Spleen (tissue), 11 donors: ENCODE measurements around the gene IRX1. TPM values are rescaled to one million over a fixed set of nuclear protein-coding genes. Genes with fewer than 3 reads are reported as not detected.
A peak's percentile ranks its signal among the peaks of the same experiment; 100 is the strongest.

Source experiments
- DNase-seq: peaks from one replicate; pipeline ENCODE4 v3.0.0-alpha.2; 2020
- H3K27ac ChIP-seq, 8 donors: fragments of 200-600 bp; sonication (generic) in 7 of 8; 1 replicate in 4 of 8; 2 replicates in 4 of 8; pipeline versions ENCODE4 v1.5.0 to v1.8.0; 2016 to 2021; ENCODE audit warnings: inconsistent platforms in 4 of 8, mild to moderate bottlenecking in 4 of 8, moderate library complexity in 1 of 8
- H3K27me3 ChIP-seq, 7 donors: fragments of 200-600 bp; sonication (generic) in 6 of 7; replicated peaks in 1 of 7; 1 replicate in 4 of 7; 2 replicates in 3 of 7; pipeline versions ENCODE4 v1.5.0 to v1.8.0; 2016 to 2021; ENCODE audit warnings: inconsistent platforms in 3 of 7, mild to moderate bottlenecking in 1 of 7
- H3K36me3 ChIP-seq, 6 donors: fragments of 200-600 bp; sonication (generic) in 5 of 6; 1 replicate in 4 of 6; 2 replicates in 2 of 6; pipeline versions ENCODE4 v1.5.0 to v1.8.0; 2016 to 2021; ENCODE audit warnings: inconsistent platforms in 2 of 6
- H3K4me1 ChIP-seq, 6 donors: fragments of 200-600 bp; sonication (generic) in 5 of 6; 1 replicate in 3 of 6; 2 replicates in 3 of 6; pipeline versions ENCODE4 v1.5.0 to v1.8.0; 2016 to 2021; ENCODE audit warnings: inconsistent platforms in 3 of 6
- H3K4me3 ChIP-seq, 8 donors: fragments of 200-600 bp; sonication (generic) in 7 of 8; 1 replicate in 4 of 8; 2 replicates in 4 of 8; pipeline versions ENCODE4 v1.5.0 to v1.8.0; 2016 to 2021; ENCODE audit warnings: inconsistent platforms in 4 of 8, mild to moderate bottlenecking in 4 of 8, moderate library complexity in 2 of 8
- H3K9me3 ChIP-seq, 8 donors: fragments of 200-600 bp; sonication (generic) in 7 of 8; 1 replicate in 4 of 8; 2 replicates in 4 of 8; pipeline versions ENCODE4 v1.5.0 to v1.8.0; 2016 to 2021; ENCODE audit warnings: inconsistent platforms in 4 of 8
- CTCF ChIP-seq, 11 experiments: fragments of 200-600 bp in 7 of 11; fragments of 450-650 bp in 4 of 11; sonication (generic) in 4 of 11; IDR thresholded peaks in 8 of 11; conservative IDR thresholded peaks in 3 of 11; 1 replicate in 7 of 11; 2 replicates in 4 of 11; pipeline versions ENCODE4 v1.4.0 to v1.8.0; 2016 to 2021; ENCODE audit warnings: antibody characterized with exemption in 11 of 11, inconsistent platforms in 4 of 11, mild to moderate bottlenecking in 1 of 11
- POLR2A ChIP-seq, 3 donors: fragments of 450-650 bp; IDR thresholded peaks; one replicate each; pipeline ENCODE4 v1.5.1; 2017; ENCODE audit warnings: antibody characterized with exemption in 3 of 3, mild to moderate bottlenecking in 1 of 3
- POLR2AphosphoS5 ChIP-seq, 3 donors: sonication (generic); formaldehyde crosslinking; IDR thresholded peaks; one replicate each; pipeline ENCODE4 v1.5.1; 2017; ENCODE audit warnings: antibody characterized with exemption in 3 of 3
- WGBS, 5 donors: extraction: QIAGEN DNeasy Blood & Tissue Kit in 3 of 5; methylation state at CpG; one replicate each; pipeline versions ENCODE4 v1.1.5 to v1.1.7; 2013 to 2018; 5-methylcytosine and 5-hydroxymethylcytosine counted together
- intact Hi-C: fragments of 100-400 bp; cut with DNase I; formaldehyde crosslinking; loops from one replicate; pipeline ENCODE4 v1.15.0; 2023; ENCODE audit warnings: low total_unique reads
- polyA plus RNA-seq, 3 donors: library from polyadenylated mRNA; stranded (reverse); fragments of 200-250 nt; gene quantifications; one replicate each; pipeline ENCODE4 v1.2.1, GENCODE V29; 2013
- total RNA-seq, 7 donors: library from RNA; depleted of rRNA in 3 of 7; stranded (reverse); fragments of >200 nt in 3 of 7; fragmentation: NEBNext Ultra II Directional in 4 of 7; extraction: Animal tissue kit (Norgen Biotek cat#: 25700) in 4 of 7; gene quantifications; one replicate each; pipeline versions ENCODE4 v1.1.0 to v1.2.1, GENCODE V29; 2016 to 2021
- donor health status: healthy with polysubstance abuse.
- donor health status: DM: no; HTN: no; CAD: no; lungs with moderate emphysema.
- donor health status: DM: no; HTN: no; CAD: no.
- donor health status: Bipolar disorder and iron deficiency.
- donor health status: healthy.
- donor health status: DM: no; HTN: no; CAD: no.
- donor health status: DM: yes; HTN: yes; CAD: no.

IRX1 gene
- total and polyA plus RNA-seq, 10 donors, result not detected

- Histone ChIP-seq H3K4me1 (no peaks in the 10 kb centered on the region), H3K36me3 (no peaks in the 10 kb centered on the region), H3K27ac (no peak overlapping the region), H3K27me3 (peaks cover 0 to 4% (median 0%) of the 10 kb centered on the region in 7 donors), H3K9me3 (peaks cover 0 to 22% (median 9%) of the 10 kb centered on the region in 8 donors), H3K4me3 (no peak overlapping the region)
- no peak for TF ChIP-seq POLR2A (IDR thresholded peaks at IDR 0.05)
- TF ChIP-seq POLR2AphosphoS5 (IDR thresholded peaks at IDR 0.05), result no peak
- no peak for TF ChIP-seq CTCF (IDR thresholded peaks at IDR 0.05 in 8 of 11, conservative IDR thresholded peaks at IDR 0.05 in 3 of 11)
- WGBS, 5 donors, result 76 to 86% (median 78%) methylated on average over 8 to 9 of the region's 9 CpGs
- intact Hi-C loops, result no loop called here
- DNase-seq, result no peak
Observed at GRCh38 chr5:3564827-3565518, 30.7 kb upstream of the IRX1 start.

- no peaks in the 10 kb centered on the region for H3K4me1 ChIP-seq
- no peak for DNase-seq
- peaks cover 0 to 49% (median 16%) of the 10 kb centered on the region in 7 donors for H3K27me3 ChIP-seq
- H3K36me3 ChIP-seq, result no peaks in the 10 kb centered on the region
- no peak overlapping the region for H3K4me3 ChIP-seq
- no peak for TF ChIP-seq CTCF (IDR thresholded peaks at IDR 0.05 in 8 of 11, conservative IDR thresholded peaks at IDR 0.05 in 3 of 11)
- no peak for TF ChIP-seq POLR2A (IDR thresholded peaks at IDR 0.05)
- TF ChIP-seq POLR2AphosphoS5 (IDR thresholded peaks at IDR 0.05), result no peak
- WGBS, 5 donors, result 79 to 86% (median 85%) methylated on average over 5 of the region's 5 CpGs
- peaks cover 0 to 13% (median 0%) of the 10 kb centered on the region in 8 donors for H3K9me3 ChIP-seq
- intact Hi-C loops, result no loop called here
- H3K27ac ChIP-seq, result no peak overlapping the region
Observed at GRCh38 chr5:3584724-3585531, 10.7 kb upstream of the IRX1 start.

- Histone ChIP-seq H3K27me3 (peaks cover 0 to 93% (median 69%) of the 10 kb centered on the region in 7 donors), H3K27ac (no peak overlapping the region), H3K4me1 (peaks cover 0 to 27% (median 9%) of the 10 kb centered on the region in 6 donors), H3K4me3 (no peak overlapping the region), H3K9me3 (peaks cover 0 to 17% (median 0%) of the 10 kb centered on the region in 8 donors), H3K36me3 (no peaks in the 10 kb centered on the region)
- TF ChIP-seq POLR2A (IDR thresholded peaks at IDR 0.05), result no peak
- intact Hi-C loops, result no loop called here
- no peak for DNase-seq
- WGBS, 5 donors, result 6 to 11% (median 7%) methylated on average over 33 to 51 of the region's 51 CpGs
Observed at GRCh38 chr5:3590161-3590966, 5.3 kb upstream of the IRX1 start.

GRCh38 chr5:3590967-3591900 is 4.4 kb upstream of the IRX1 start:
- WGBS, 5 donors, result 5 to 10% (median 7%) methylated on average over 25 to 79 of the region's 79 CpGs
- no peaks in the 10 kb centered on the region for H3K36me3 ChIP-seq
- H3K4me3 ChIP-seq, result peak overlapping the region in 1 of 8 donors; percentile 7
- TF ChIP-seq CTCF (IDR thresholded peaks at IDR 0.05 in 8 of 11, conservative IDR thresholded peaks at IDR 0.05 in 3 of 11), result no peak
- no peak for TF ChIP-seq POLR2A (IDR thresholded peaks at IDR 0.05)
- TF ChIP-seq POLR2AphosphoS5 (IDR thresholded peaks at IDR 0.05), result no peak
- H3K4me1 ChIP-seq, result peaks cover 0 to 33% (median 12%) of the 10 kb centered on the region in 6 donors
- H3K9me3 ChIP-seq, result peaks cover 0 to 22% (median 0%) of the 10 kb centered on the region in 8 donors
- peaks cover 0 to 98% (median 77%) of the 10 kb centered on the region in 7 donors for H3K27me3 ChIP-seq
- no peak overlapping the region for H3K27ac ChIP-seq
- intact Hi-C loops, result no loop called here
- DNase-seq, result no peak
